GM12878 (cell line): Measurements from ENCODE around the gene MLN. TPM values are rescaled to one million over a fixed set of nuclear protein-coding genes. Genes with fewer than 3 reads are reported as not detected.

Source experiments
- ATAC-seq: fragments of 200-7000 bp; cut with Tn5 transposase; 3 replicates; pipeline ENCODE4 v1.9.1; 2020; ENCODE audit warnings: mild to moderate bottlenecking, moderate library complexity
- BruUV-seq: library from RNA; stranded (reverse); fragments of 400-500 nt; replicated peaks from 2 replicates; lab custom pipeline; 2021; lab: Mats Ljungman, UMichigan
- CTCF ChIA-PET: fragments of 300-600 bp; sonication (Branson Sonifier 250); formaldehyde crosslinking; extraction: SDS; loops from one replicate; lab custom pipeline; 2021; ENCODE audit warnings: inconsistent platforms; lab: Yijun Ruan, JAX
- POLR2A ChIA-PET: fragments of 350-600 bp; formaldehyde crosslinking; extraction: SDS; loops from one replicate; lab custom pipeline; 2021; ENCODE audit warnings: inconsistent platforms; lab: Charles Lee
- RAD21 ChIA-PET: fragments of 300-600 bp; sonication (Branson Sonifier 250); formaldehyde crosslinking; loops from one replicate; lab custom pipeline; 2023; ENCODE audit warnings: antibody characterized with exemption; ENCODE audit not compliant: unreplicated experiment; lab: Charles Lee
- SMC1A ChIA-PET: fragments of 300-600 bp; sonication (Branson Sonifier 250); formaldehyde crosslinking; loops from one replicate; lab custom pipeline; 2023; ENCODE audit not compliant: unreplicated experiment, uncharacterized antibody; lab: Charles Lee
- DNase-seq: peaks from one replicate; pipeline ENCODE4 v3.0.0-alpha.2; 2011; ENCODE audit warnings: low read depth, low spot score
- FAIRE-seq: peaks from 3 replicates; lab custom pipeline; 2011; peaks lifted over from hg19 to GRCh38; lab: Jason Lieb, UNC
- H2AFZ ChIP-seq: 2 replicates; pipeline ENCODE4 v1.6.0; 2011; ENCODE audit warnings: low read depth, low read length, control low read depth; ENCODE audit not compliant: control insufficient read depth
- H3K27ac ChIP-seq: 2 replicates; pipeline ENCODE4 v1.5.1; 2011; ENCODE audit warnings: control low read depth; ENCODE audit not compliant: control insufficient read depth, insufficient read depth
- H3K27me3 ChIP-seq, 2 experiments: replicated peaks in 1 of 2; 2 replicates each; pipeline versions ENCODE4 v1.6.0 to v1.6.1; 2011; ENCODE audit warnings: low read length in 1 of 2; ENCODE audit not compliant: control insufficient read depth in 2 of 2, insufficient read depth in 2 of 2
- H3K36me3 ChIP-seq, 2 experiments: 2 replicates each; pipeline ENCODE4 v1.5.1; 2011; ENCODE audit warnings: low read length in 1 of 2; ENCODE audit not compliant: control insufficient read depth in 2 of 2, insufficient read depth in 2 of 2
- H3K4me1 ChIP-seq: 2 replicates; pipeline ENCODE4 v1.6.1; 2011; ENCODE audit warnings: mild to moderate bottlenecking, low read length, moderate library complexity, mixed read lengths; ENCODE audit not compliant: control insufficient read depth, insufficient read depth
- H3K4me2 ChIP-seq: 2 replicates; pipeline ENCODE4 v1.6.0; 2011; ENCODE audit warnings: control low read depth; ENCODE audit not compliant: control insufficient read depth, insufficient read depth
- H3K4me3 ChIP-seq: fragments of 200-600 bp; sonication (generic); 2 replicates; pipeline ENCODE4 v1.5.1; 2016
- H3K79me2 ChIP-seq: 2 replicates; pipeline ENCODE4 v1.6.0; 2011; ENCODE audit warnings: low read length; ENCODE audit not compliant: control insufficient read depth, insufficient read depth
- H3K9ac ChIP-seq: 2 replicates; pipeline ENCODE4 v1.8.0; 2011; ENCODE audit warnings: low read length, control low read depth, mixed read lengths; ENCODE audit not compliant: control insufficient read depth, insufficient read depth
- H3K9me3 ChIP-seq: replicated peaks from 3 replicates; pipeline ENCODE4 v1.5.1; 2011; ENCODE audit warnings: mild to moderate bottlenecking, low read length; ENCODE audit not compliant: control insufficient read depth, insufficient read depth
- H4K20me1 ChIP-seq: 2 replicates; pipeline ENCODE4 v1.6.0; 2011; ENCODE audit not compliant: control insufficient read depth, insufficient read depth
- E2F8 ChIP-seq: fragments of 450-650 bp; IDR thresholded peaks from 2 replicates; pipeline ENCODE4 v1.6.1; 2018; ENCODE audit warnings: mild to moderate bottlenecking, low read depth, moderate library complexity; ENCODE audit not compliant: partially characterized antibody
- KAT2A ChIP-seq: conservative IDR thresholded peaks from 2 replicates; pipeline ENCODE4 v1.6.1; 2011; ENCODE audit warnings: low read depth, low read length; ENCODE audit not compliant: control insufficient read depth
- MTA2 ChIP-seq: fragments of 450-650 bp; IDR thresholded peaks from 2 replicates; pipeline ENCODE4 v1.6.1; 2016; ENCODE audit warnings: low read depth, mild to moderate bottlenecking, moderate library complexity
- NBN ChIP-seq: fragments of 450-650 bp; IDR thresholded peaks from 2 replicates; pipeline ENCODE4 v1.6.1; 2016
- SREBF1 ChIP-seq: IDR thresholded peaks from 2 replicates; pipeline ENCODE4 v1.6.1; 2012; ENCODE audit warnings: mild to moderate bottlenecking, low read length
- STAT1 ChIP-seq: fragments of 450-650 bp; conservative IDR thresholded peaks from 2 replicates; pipeline ENCODE4 v1.6.1; 2014; ENCODE audit warnings: antibody characterized with exemption, mild to moderate bottlenecking
- YY1 ChIP-seq: IDR thresholded peaks from 2 replicates; pipeline ENCODE4 v1.6.1; 2011; ENCODE audit warnings: low read depth, mild to moderate bottlenecking, low read length
- WGBS: methylation state at CpG from one replicate; pipeline ENCODE4 v1.1.6; 2016; ENCODE audit warnings: low lambda C conversion rate; ENCODE audit not compliant: insufficient replicate concordance, insufficient coverage; ENCODE audit errors: missing lambda C conversion rate; 5-methylcytosine and 5-hydroxymethylcytosine counted together
- in situ Hi-C: fragments of 300-500 bp; cut with MboI; formaldehyde crosslinking; loops from 9 replicates; pipeline ENCODE4 v1.14.3; 2018; ENCODE audit warnings: mixed read lengths
- intact Hi-C: fragments of 100-400 bp; cut with micrococcal nuclease; formaldehyde crosslinking; loops from one replicate; pipeline ENCODE4 v1.14.2; 2022; ENCODE audit not compliant: unreplicated experiment
- polyA plus RNA-seq, 11 experiments: library from polyadenylated mRNA; depleted of rRNA in 4 of 11; unstranded in 6 of 11; stranded (reverse) in 5 of 11; fragments of >200 nt; fragmentation: Nextera tagmentation in 4 of 11; fragmentation: Illumina TruSeq in 1 of 11; extraction: Ambion mirVana in 4 of 11; extraction: Trizol in 1 of 11; gene quantifications; 1 replicate in 1 of 11; 2 replicates in 10 of 11; pipeline versions ENCODE4 v1.2.1 to v1.2.3, GENCODE V29; 2011 to 2016; ENCODE audit warnings: inconsistent platforms in 2 of 11, missing spikeins in 2 of 11, low read depth in 1 of 11
- total RNA-seq, 4 experiments: library from RNA; depleted of rRNA in 3 of 4; stranded (reverse); fragments of >200 nt in 3 of 4; fragmentation: Illumina TruSeq in 1 of 4; extraction: Trizol in 1 of 4; gene quantifications; 2 replicates each; pipeline versions ENCODE4 v1.2.1 to v1.2.3, GENCODE V29; 2013 to 2021

The MLN gene
- total and polyA plus RNA-seq, 10 of the 15 experiments (the other 5 are each of a cell fraction or from before 2014, with no cell fraction given) = not detected

- H3K4me1 ChIP-seq = no peaks in the 10 kb centered on the region
- peaks cover 0 to 2% of the 10 kb centered on the region in 2 experiments; a peak in 3 of 4 replicates for H3K27me3 ChIP-seq
- no peak overlapping the region for H2AFZ ChIP-seq
- no peak for ATAC-seq
- no peak overlapping the region for H3K9ac ChIP-seq
- H4K20me1 ChIP-seq = 0 out of 2 replicates have a peak, but pooled peaks cover 2% of the 10 kb centered on the region
- DNase-seq = no peak
- H3K27ac ChIP-seq = no peak overlapping the region
- ChIA-PET SMC1A (no interaction called here), RAD21 (no interaction called here), POLR2A (no interaction called here), CTCF (no interaction called here)
- 24% methylated on average over 6 of the region's 6 CpGs for WGBS
- H3K4me3 ChIP-seq = no peak overlapping the region
- H3K4me2 ChIP-seq = no peak overlapping the region
- no TSS peak for BruUV-seq
- no peaks in the 10 kb centered on the region for H3K9me3 ChIP-seq
- intact Hi-C loops = no loop called here
- H3K36me3 ChIP-seq = no peaks in the 10 kb centered on the region
- no peaks in the 10 kb centered on the region for H3K79me2 ChIP-seq
- no peak for FAIRE-seq
- in situ Hi-C loops = no loop called here
- TF ChIP-seq SREBF1 = no peak
- no peak for TF ChIP-seq MTA2
Observed at GRCh38 chr6:33847078-33847477, 43.3 kb upstream of the MLN start.

- Histone ChIP-seq H3K9ac (no peak overlapping the region), H3K4me1 (no peaks in the 10 kb centered on the region), H3K9me3 (no peaks in the 10 kb centered on the region)
- ATAC-seq (no peak), FAIRE-seq (no peak)
- in situ Hi-C loops = no loop called here
- SMC1A ChIA-PET = no interaction called here
- TF ChIP-seq YY1 = no peak
- TF ChIP-seq KAT2A = no peak
- no peak for TF ChIP-seq E2F8
- no peak for TF ChIP-seq NBN
- no peak for TF ChIP-seq STAT1
- TF ChIP-seq, all 136 proteins: peak for 0
- RAD21 ChIA-PET = no interaction called here
- H3K4me2 ChIP-seq = no peak overlapping the region
- POLR2A ChIA-PET = no interaction called here
- no TSS peak for BruUV-seq
- no peaks in the 10 kb centered on the region for H3K79me2 ChIP-seq
- no peak overlapping the region for H3K4me3 ChIP-seq
- DNase-seq = no peak
- no peak overlapping the region for H3K27ac ChIP-seq
- H2AFZ ChIP-seq = no peak overlapping the region
- 44% methylated on average over 2 of the region's 2 CpGs for WGBS
- CTCF ChIA-PET = no interaction called here
- intact Hi-C loops = no loop called here
- H4K20me1 ChIP-seq = 0 out of 2 replicates have a peak, but pooled peaks cover 2% of the 10 kb centered on the region
- peaks cover 0 to 2% of the 10 kb centered on the region in 2 experiments; a peak in 3 of 4 replicates for H3K27me3 ChIP-seq
- no peaks in the 10 kb centered on the region for H3K36me3 ChIP-seq
Observed at GRCh38 chr6:33846226-33846625, 42.4 kb upstream of the MLN start.
